Kidney epithelial cell (primary cell): ENCODE data around the gene LINGO1. TPM values are rescaled to one million over a fixed set of nuclear protein-coding genes. Genes with fewer than 3 reads are reported as not detected.

Source experiments
- DNase-seq: peaks from one replicate; pipeline ENCODE4 v3.0.0-alpha.2; 2010; ENCODE audit warnings: low read depth
- H3K27me3 ChIP-seq: 2 replicates; pipeline ENCODE4 v1.6.0; 2011; ENCODE audit warnings: low read length; ENCODE audit not compliant: control insufficient read depth, insufficient read depth
- H3K36me3 ChIP-seq: 2 replicates; pipeline ENCODE4 v1.5.1; 2011; ENCODE audit warnings: low read length; ENCODE audit not compliant: control insufficient read depth, insufficient read depth
- H3K4me3 ChIP-seq: 2 replicates; pipeline ENCODE4 v1.5.1; 2011; ENCODE audit warnings: low read depth, mild to moderate bottlenecking, control low read depth, low read length
- total RNA-seq: library from RNA; depleted of rRNA; stranded (reverse); fragments of >200 nt; gene quantifications from 2 replicates; pipeline ENCODE4 v1.2.3, GENCODE V29; 2015
- TF ChIP-seq, protein P1 (sequence below): IDR thresholded peaks from 2 replicates; pipeline ENCODE4 v1.5.1; 2011; ENCODE audit warnings: mild to moderate bottlenecking, moderate library complexity, low read length, control low read depth, inconsistent platforms; ENCODE audit not compliant: insufficient read depth, poor library complexity, severe bottlenecking

Gene LINGO1
- total RNA-seq, 1 donor from 2014 or later, result 4.8 TPM

- no peak for DNase-seq
Observed at GRCh38 chr15:77667338-77668234, 34.9 kb upstream of the LINGO1 start.

GRCh38 chr15:77666296-77666660 is 33.6 kb upstream of the LINGO1 start:
- H3K27me3 ChIP-seq, result peaks cover 28% of the 10 kb centered on the region

More at GRCh38 chr15:77667338-77668234, 34.9 kb upstream of the LINGO1 start:
- no peak overlapping the region for H3K4me3 ChIP-seq
- peaks cover 38% of the 10 kb centered on the region for H3K27me3 ChIP-seq
- TF ChIP-seq, protein P1, sequence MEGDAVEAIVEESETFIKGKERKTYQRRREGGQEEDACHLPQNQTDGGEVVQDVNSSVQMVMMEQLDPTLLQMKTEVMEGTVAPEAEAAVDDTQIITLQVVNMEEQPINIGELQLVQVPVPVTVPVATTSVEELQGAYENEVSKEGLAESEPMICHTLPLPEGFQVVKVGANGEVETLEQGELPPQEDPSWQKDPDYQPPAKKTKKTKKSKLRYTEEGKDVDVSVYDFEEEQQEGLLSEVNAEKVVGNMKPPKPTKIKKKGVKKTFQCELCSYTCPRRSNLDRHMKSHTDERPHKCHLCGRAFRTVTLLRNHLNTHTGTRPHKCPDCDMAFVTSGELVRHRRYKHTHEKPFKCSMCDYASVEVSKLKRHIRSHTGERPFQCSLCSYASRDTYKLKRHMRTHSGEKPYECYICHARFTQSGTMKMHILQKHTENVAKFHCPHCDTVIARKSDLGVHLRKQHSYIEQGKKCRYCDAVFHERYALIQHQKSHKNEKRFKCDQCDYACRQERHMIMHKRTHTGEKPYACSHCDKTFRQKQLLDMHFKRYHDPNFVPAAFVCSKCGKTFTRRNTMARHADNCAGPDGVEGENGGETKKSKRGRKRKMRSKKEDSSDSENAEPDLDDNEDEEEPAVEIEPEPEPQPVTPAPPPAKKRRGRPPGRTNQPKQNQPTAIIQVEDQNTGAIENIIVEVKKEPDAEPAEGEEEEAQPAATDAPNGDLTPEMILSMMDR, result no peak
- no peaks in the 10 kb centered on the region for H3K36me3 ChIP-seq

GRCh38 chr15:77665530-77666295 is 33.0 kb upstream of the LINGO1 start:
- H3K27me3 ChIP-seq, result peaks cover 29% of the 10 kb centered on the region
- TF ChIP-seq, protein P1, result no peak
- H3K36me3 ChIP-seq, result no peaks in the 10 kb centered on the region
- DNase-seq, result no peak
- no peak overlapping the region for H3K4me3 ChIP-seq

More at GRCh38 chr15:77666296-77666660, 33.6 kb upstream of the LINGO1 start:
- TF ChIP-seq, protein P1, result no peak
- no peak for DNase-seq
- H3K36me3 ChIP-seq, result no peaks in the 10 kb centered on the region
- H3K4me3 ChIP-seq, result no peak overlapping the region

DNA sequence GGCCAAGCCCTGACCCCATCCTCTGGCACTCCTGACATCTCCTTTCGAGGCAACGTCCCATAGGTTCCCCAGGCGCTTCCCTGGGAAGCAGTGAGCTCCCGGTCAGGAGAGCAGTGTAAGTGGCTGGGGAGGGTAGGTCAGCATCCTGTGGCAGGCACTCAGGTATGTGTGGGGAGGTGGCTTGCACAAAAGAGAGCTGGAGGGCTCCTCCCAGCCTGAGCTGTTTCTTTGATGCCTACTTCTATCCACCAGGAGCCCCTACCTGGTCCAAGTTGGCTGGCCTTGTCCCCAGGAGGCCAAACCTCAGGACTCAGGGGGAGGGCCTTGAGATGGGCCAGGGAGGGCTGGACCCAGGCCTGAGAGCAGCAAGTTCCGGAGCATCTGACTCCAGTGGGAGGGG is 31.7 kb upstream of the LINGO1 start:
- TF ChIP-seq, protein P1, result no peak
- no peak for DNase-seq
- no peak overlapping the region for H3K4me3 ChIP-seq
- H3K27me3 ChIP-seq, result peaks cover 29% of the 10 kb centered on the region
- no peaks in the 10 kb centered on the region for H3K36me3 ChIP-seq

GRCh38 chr15:77663256-77663655 is 30.5 kb upstream of the LINGO1 start:
- Histone ChIP-seq H3K36me3 (no peaks in the 10 kb centered on the region), H3K27me3 (peaks cover 36% of the 10 kb centered on the region), H3K4me3 (no peak overlapping the region)
- TF ChIP-seq, protein P1, result no peak
- no peak for DNase-seq
